Gastrocnemius medialis (tissue), 4 donors: ENCODE data around the gene LPCAT1.

Experiments
- CTCF ChIP-seq, 5 experiments: fragments of 450-650 bp in 3 of 5; fragments of 200-600 bp in 2 of 5; sonication (generic) in 2 of 5; IDR thresholded peaks in 4 of 5; conservative IDR thresholded peaks in 1 of 5; 1 replicate in 4 of 5; 2 replicates in 1 of 5; pipeline ENCODE4 v1.5.1; 2016 to 2019; ENCODE audit warnings: antibody characterized with exemption in 5 of 5, mild to moderate bottlenecking in 3 of 5, moderate library complexity in 3 of 5
- POLR2A ChIP-seq, 2 donors: fragments of 450-650 bp; IDR thresholded peaks; one replicate each; pipeline ENCODE4 v1.6.1; 2017; ENCODE audit warnings: antibody characterized with exemption in 2 of 2, mild to moderate bottlenecking in 2 of 2, moderate library complexity in 2 of 2

GRCh38 chr5:1429496-1429895 lies 94.3 kb downstream of the LPCAT1 start:
- no peak for TF ChIP-seq CTCF (IDR thresholded peaks at IDR 0.05 in 4 of 5, conservative IDR thresholded peaks at IDR 0.05 in 1 of 5)
- no peak for TF ChIP-seq POLR2A (IDR thresholded peaks at IDR 0.05)
